ENCODE measurements around the gene HBG1.

Gene HBG1

DNA sequence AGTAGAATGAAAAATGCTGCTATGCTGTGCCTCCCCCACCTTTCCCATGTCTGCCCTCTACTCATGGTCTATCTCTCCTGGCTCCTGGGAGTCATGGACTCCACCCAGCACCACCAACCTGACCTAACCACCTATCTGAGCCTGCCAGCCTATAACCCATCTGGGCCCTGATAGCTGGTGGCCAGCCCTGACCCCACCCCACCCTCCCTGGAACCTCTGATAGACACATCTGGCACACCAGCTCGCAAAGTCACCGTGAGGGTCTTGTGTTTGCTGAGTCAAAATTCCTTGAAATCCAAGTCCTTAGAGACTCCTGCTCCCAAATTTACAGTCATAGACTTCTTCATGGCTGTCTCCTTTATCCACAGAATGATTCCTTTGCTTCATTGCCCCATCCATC, 35.0 kb upstream of the HBG1 start:
- Histone ChIP-seq H3K9me3 (ENCODE audit: control insufficient read depth, insufficient read depth, low read length) (no peaks in the 10 kb centered on the region), H3K9me2 (replicated peaks; ENCODE audit: control insufficient read depth, low read length) (no peaks in the 10 kb centered on the region), H3K79me2 (ENCODE audit: control insufficient read depth, low read length) (no peaks in the 10 kb centered on the region), H3K4me3 (ENCODE audit: low read length) (no peak overlapping the region), H3K4me1 (ENCODE audit: control insufficient read depth, low read length) (no peaks in the 10 kb centered on the region), H4K20me1 (ENCODE audit: control insufficient read depth, insufficient read depth, low read depth, low read length) (no peaks in the 10 kb centered on the region), H3K4me2 (ENCODE audit: low read length) (no peak overlapping the region), H3K27me3 (ENCODE audit: control insufficient read depth, low read length) (no peaks in the 10 kb centered on the region), H3F3A (ENCODE audit: control insufficient read depth, insufficient read depth) (no peaks in the 10 kb centered on the region), H3K27ac (ENCODE audit: low read depth, low read length) (no peak overlapping the region), H3K36me3 (ENCODE audit: control insufficient read depth, low read length) (no peaks in the 10 kb centered on the region)
- TF ChIP-seq, protein P1, sequence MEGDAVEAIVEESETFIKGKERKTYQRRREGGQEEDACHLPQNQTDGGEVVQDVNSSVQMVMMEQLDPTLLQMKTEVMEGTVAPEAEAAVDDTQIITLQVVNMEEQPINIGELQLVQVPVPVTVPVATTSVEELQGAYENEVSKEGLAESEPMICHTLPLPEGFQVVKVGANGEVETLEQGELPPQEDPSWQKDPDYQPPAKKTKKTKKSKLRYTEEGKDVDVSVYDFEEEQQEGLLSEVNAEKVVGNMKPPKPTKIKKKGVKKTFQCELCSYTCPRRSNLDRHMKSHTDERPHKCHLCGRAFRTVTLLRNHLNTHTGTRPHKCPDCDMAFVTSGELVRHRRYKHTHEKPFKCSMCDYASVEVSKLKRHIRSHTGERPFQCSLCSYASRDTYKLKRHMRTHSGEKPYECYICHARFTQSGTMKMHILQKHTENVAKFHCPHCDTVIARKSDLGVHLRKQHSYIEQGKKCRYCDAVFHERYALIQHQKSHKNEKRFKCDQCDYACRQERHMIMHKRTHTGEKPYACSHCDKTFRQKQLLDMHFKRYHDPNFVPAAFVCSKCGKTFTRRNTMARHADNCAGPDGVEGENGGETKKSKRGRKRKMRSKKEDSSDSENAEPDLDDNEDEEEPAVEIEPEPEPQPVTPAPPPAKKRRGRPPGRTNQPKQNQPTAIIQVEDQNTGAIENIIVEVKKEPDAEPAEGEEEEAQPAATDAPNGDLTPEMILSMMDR (IDR thresholded peaks at IDR 0.05; ENCODE audit: low read depth, low read length, poor library complexity, severe bottlenecking), result no peak
- no peak for TF ChIP-seq EZH2phosphoT487 (IDR thresholded peaks at IDR 0.05; ENCODE audit: borderline replicate concordance, low read length)

DNA sequence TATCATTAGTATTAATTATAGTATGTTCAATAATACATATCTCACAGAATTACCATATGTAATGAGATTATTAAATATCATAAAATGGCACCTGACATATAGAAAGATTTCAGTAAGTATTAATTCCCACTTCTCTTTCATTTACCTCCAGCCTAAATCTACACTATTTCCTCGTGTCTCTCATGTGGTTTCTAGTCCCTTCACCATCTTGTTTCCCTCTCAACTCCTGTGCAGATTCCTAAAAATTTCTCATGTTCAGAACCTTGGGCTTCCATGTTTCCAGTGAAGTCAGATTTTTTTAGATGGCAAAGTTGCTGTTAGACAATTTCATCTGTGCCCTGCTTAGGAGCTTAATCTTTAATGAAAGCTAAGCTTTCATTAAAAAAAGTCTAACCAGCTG, 34.2 kb upstream of the HBG1 start:
- H3K4me3 ChIP-seq (ENCODE audit: low read length), result no peak overlapping the region
- no peaks in the 10 kb centered on the region for H3K9me2 ChIP-seq (replicated peaks; ENCODE audit: control insufficient read depth, low read length)
- H3K27ac ChIP-seq (ENCODE audit: low read depth, low read length), result no peak overlapping the region
- no peaks in the 10 kb centered on the region for H3F3A ChIP-seq (ENCODE audit: control insufficient read depth, insufficient read depth)
- no peaks in the 10 kb centered on the region for H3K79me2 ChIP-seq (ENCODE audit: control insufficient read depth, low read length)
- H3K4me2 ChIP-seq (ENCODE audit: low read length), result no peak overlapping the region
- no peaks in the 10 kb centered on the region for H3K9me3 ChIP-seq (ENCODE audit: control insufficient read depth, insufficient read depth, low read length)
- H3K36me3 ChIP-seq (ENCODE audit: control insufficient read depth, low read length), result no peaks in the 10 kb centered on the region
- TF ChIP-seq, protein P1 (IDR thresholded peaks at IDR 0.05; ENCODE audit: low read depth, low read length, poor library complexity, severe bottlenecking), result no peak
- no peak for TF ChIP-seq EZH2phosphoT487 (IDR thresholded peaks at IDR 0.05; ENCODE audit: borderline replicate concordance, low read length)
- H3K27me3 ChIP-seq (ENCODE audit: control insufficient read depth, low read length), result no peaks in the 10 kb centered on the region
- H4K20me1 ChIP-seq (ENCODE audit: control insufficient read depth, insufficient read depth, low read depth, low read length), result no peaks in the 10 kb centered on the region
- H3K4me1 ChIP-seq (ENCODE audit: control insufficient read depth, low read length), result no peaks in the 10 kb centered on the region

DNA sequence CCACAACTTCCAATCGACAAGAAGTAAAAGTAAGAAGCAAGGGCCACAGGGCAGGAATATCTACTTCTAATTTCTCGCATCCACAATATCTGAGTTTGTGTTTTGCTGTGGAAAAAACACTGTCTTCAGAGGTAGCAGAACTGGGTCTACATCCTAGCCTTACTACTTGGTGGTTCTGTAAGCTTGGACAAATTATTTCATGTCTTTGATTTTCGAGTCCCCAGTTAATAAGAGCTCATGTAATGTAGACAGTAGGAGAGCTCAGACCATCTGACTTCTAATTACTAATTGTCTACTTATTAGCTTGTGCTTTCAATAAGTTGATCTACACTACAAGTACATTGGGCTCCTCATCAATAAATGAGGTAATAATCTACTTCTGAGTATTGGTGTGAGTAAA, 33.4 kb upstream of the HBG1 start:
- Histone ChIP-seq H3K36me3 (ENCODE audit: control insufficient read depth, low read length) (no peaks in the 10 kb centered on the region), H3K27me3 (ENCODE audit: control insufficient read depth, low read length) (no peaks in the 10 kb centered on the region), H3K9me3 (ENCODE audit: control insufficient read depth, insufficient read depth, low read length) (no peaks in the 10 kb centered on the region), H3K4me3 (ENCODE audit: low read length) (no peak overlapping the region), H3K4me1 (ENCODE audit: control insufficient read depth, low read length) (no peaks in the 10 kb centered on the region), H3K4me2 (ENCODE audit: low read length) (no peak overlapping the region), H3F3A (ENCODE audit: control insufficient read depth, insufficient read depth) (no peaks in the 10 kb centered on the region), H4K20me1 (ENCODE audit: control insufficient read depth, insufficient read depth, low read depth, low read length) (no peaks in the 10 kb centered on the region), H3K79me2 (ENCODE audit: control insufficient read depth, low read length) (no peaks in the 10 kb centered on the region), H3K27ac (ENCODE audit: low read depth, low read length) (no peak overlapping the region), H3K9me2 (replicated peaks; ENCODE audit: control insufficient read depth, low read length) (no peaks in the 10 kb centered on the region)
- TF ChIP-seq, protein P1 (IDR thresholded peaks at IDR 0.05; ENCODE audit: low read depth, low read length, poor library complexity, severe bottlenecking), result no peak
- no peak for TF ChIP-seq EZH2phosphoT487 (IDR thresholded peaks at IDR 0.05; ENCODE audit: borderline replicate concordance, low read length)

DNA sequence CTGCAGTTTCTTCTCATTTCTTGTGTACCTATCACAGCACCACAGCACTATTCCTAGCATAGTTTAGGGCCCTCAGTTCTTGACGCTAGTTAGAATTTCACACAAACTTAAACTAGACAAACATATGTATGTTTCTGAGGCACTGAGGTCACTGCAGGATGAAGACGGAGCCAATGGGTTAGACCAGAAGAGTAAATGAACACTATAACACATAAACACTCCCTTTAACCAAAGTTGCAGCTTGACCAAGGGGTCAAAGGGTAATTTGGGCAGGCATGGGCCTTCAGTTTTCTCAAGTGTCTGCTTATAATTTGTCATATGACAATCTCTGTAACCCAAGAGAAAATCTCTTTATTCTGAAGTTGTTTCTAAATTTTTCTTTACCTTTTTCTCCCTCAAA, 33.0 kb upstream of the HBG1 start:
- TF ChIP-seq EZH2phosphoT487 (IDR thresholded peaks at IDR 0.05; ENCODE audit: borderline replicate concordance, low read length), result no peak
- TF ChIP-seq, protein P1 (IDR thresholded peaks at IDR 0.05; ENCODE audit: low read depth, low read length, poor library complexity, severe bottlenecking), result no peak
- no peaks in the 10 kb centered on the region for H3F3A ChIP-seq (ENCODE audit: control insufficient read depth, insufficient read depth)
- no peaks in the 10 kb centered on the region for H3K27me3 ChIP-seq (ENCODE audit: control insufficient read depth, low read length)
- no peak overlapping the region for H3K27ac ChIP-seq (ENCODE audit: low read depth, low read length)
- H3K4me2 ChIP-seq (ENCODE audit: low read length), result no peak overlapping the region
- H3K4me3 ChIP-seq (ENCODE audit: low read length), result no peak overlapping the region
- no peaks in the 10 kb centered on the region for H3K9me3 ChIP-seq (ENCODE audit: control insufficient read depth, insufficient read depth, low read length)
- no peaks in the 10 kb centered on the region for H3K36me3 ChIP-seq (ENCODE audit: control insufficient read depth, low read length)
- no peaks in the 10 kb centered on the region for H3K79me2 ChIP-seq (ENCODE audit: control insufficient read depth, low read length)
- no peaks in the 10 kb centered on the region for H3K9me2 ChIP-seq (replicated peaks; ENCODE audit: control insufficient read depth, low read length)
- H3K4me1 ChIP-seq (ENCODE audit: control insufficient read depth, low read length), result no peaks in the 10 kb centered on the region
- H4K20me1 ChIP-seq (ENCODE audit: control insufficient read depth, insufficient read depth, low read depth, low read length), result no peaks in the 10 kb centered on the region
